Left lobe of liver (tissue), 2 donors: ENCODE results near the gene DMRTC2. TPM values are rescaled to one million over a fixed set of nuclear protein-coding genes. Genes with fewer than 3 reads are reported as not detected.

Experiments
- ATAC-seq: fragments of 200-7000 bp; cut with Tn5 transposase; one replicate; pipeline ENCODE4 v1.9.1; 2020; ENCODE audit warnings: mild to moderate bottlenecking, moderate library complexity
- DNase-seq: peaks from one replicate; pipeline ENCODE4 v3.0.0-alpha.2; 2020; ENCODE audit warnings: low spot score
- total RNA-seq: library from RNA; stranded (reverse); gene quantifications from one replicate; pipeline ENCODE4 v1.2.1, GENCODE V29; 2021
- donor health status: DM: no; HTN: no; CAD: no; lungs with moderate emphysema.
- donor health status: DM: no; HTN: yes; CAD: no.

The DMRTC2 gene
- not detected for total RNA-seq

DNA sequence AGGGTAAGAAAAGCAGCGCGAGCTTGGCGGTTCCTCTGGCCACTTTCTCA, at the start of gene DMRTC2:
Gene DMRTC2 (plus strand): TSS at position 42 of the 50 bp plus-strand sequence. CDS start 2,387 bp downstream, outside the sequence.
- no peak for DNase-seq

DNA sequence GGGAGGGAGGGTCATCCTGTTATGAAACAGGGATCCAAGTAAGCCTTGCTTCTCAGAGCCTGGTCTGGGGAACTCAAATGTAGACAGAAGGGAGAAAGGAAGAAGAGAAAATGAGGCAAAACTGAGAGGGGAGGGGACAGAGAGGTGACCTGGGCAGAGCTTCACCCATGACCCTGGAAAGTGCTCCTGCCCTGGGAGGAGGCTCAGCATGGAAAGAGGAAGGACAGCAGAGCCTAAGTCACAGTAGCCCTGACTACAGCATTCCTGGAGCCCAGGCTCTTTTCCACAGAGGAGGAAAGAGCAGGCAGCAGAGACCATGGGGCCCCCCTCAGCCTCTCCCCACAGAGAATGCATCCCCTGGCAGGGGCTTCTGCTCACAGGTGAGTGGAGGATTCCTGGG, 48.5 kb upstream of the DMRTC2 start, which contains the start of gene CEACAM3:
Gene CEACAM3 (plus strand): TSS at position 226 of the 400 bp plus-strand sequence. CDS start 91 bp downstream, at position 317.
- DNase-seq (no peak), ATAC-seq (peak; percentile 27)

More for the DNA sequence above, at the start of gene DMRTC2:
- ATAC-seq, result no peak

DNA sequence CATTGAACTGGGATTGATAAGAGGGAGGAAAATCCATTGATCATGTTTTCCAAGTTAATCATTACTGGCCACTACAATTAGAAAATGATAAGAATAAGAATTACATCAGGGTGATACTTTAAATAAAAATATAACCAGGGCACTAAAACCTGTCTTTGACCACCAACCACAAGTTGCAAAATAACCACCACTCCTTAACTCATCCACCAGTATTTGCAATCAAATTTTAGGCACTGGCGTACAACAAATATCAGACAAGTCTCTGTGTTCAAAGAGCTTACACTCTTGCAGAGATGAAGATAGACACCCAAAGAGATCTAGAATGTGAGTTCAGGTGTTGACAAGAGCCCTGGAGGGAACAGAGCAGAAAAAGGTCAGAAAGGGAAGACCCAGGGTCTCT, 47.9 kb upstream of the DMRTC2 start:
- ATAC-seq (no peak), DNase-seq (no peak)

DNA sequence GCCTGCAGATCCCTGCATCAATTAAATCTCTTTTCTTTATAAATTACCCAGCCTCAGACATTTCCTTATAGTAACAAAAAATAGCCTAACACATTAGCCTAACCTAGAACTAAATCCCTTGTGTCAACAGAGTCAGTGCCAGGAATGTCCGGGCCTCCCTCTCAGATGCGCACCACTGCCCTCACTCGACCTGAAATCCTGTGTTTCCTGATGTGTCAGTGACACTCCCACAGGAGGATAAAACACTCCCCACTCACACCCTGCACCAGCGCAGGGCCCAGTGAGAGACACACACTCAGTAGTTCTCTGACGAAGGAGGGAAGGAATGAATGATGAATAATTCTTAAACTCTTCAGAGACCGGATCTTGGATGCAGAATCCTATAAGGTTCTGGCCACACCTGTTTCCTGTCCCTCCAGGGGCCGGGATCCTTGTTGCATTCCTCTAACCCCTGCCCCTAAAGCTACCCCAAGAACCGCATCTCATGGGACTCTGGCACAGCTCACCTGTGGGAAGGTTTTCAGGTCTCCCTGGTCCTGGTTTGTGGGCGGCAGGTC, 45.3 kb upstream of the DMRTC2 start:
- ATAC-seq (no peak), DNase-seq (no peak)

DNA sequence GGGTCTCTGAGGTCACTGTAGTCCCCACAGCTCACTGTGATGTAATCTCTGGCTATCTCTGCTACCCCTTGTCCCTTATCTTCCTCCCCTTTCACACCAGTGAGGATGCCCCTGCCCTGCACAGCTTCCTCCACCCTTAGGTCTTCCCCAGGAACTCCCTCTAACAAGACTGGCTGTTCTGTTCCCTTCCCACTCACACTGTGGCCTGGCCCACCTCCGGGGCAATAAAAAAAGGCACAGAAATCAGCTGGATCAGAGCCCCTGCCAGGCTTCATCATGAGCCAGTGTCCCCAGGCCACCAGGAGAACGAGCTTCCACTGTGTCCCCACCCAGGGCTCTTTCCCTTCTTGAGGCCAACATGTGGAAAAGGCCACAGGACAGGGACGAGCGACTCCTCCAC, 43.8 kb upstream of the DMRTC2 start:
- ATAC-seq, result no peak
- no peak for DNase-seq

DNA sequence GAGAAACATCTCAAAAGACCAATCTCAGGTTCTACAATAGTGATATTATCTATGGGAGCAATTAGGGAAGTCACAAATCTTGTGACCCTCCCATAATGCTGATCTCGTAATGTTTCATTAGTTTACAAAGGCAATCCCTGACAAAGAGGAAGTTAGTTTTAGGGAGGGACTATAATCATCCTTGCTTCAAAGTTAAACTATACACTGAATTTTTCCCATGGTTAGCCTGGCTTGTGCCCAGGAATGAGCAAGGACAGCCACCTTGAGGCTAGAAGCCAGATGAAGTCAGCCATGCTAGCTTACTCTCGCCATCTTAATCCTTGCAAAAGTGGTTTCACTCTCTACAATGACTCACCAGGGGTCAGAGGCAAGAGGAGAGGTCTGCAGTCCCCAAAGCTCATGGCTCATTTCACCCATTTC, 43.0 kb upstream of the DMRTC2 start:
- ATAC-seq (no peak), DNase-seq (no peak)

DNA sequence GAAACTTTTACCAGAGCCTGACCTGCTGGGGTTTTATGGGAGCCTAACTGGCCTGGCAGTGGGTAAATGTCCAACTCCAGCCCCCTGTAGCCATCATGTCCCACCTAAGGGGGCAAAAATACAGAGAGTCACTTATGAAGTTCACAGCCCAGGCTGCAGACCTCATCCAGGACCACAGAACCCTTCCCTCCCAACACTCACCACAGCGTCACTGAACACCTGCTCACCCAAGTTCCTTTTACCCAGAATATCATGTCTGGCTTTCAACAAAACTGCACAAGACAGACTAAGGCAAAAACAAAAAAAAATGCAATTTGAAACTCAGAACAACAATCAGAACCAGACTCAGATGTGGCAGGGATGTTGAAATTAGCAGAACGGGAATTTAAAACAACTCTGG, 42.1 kb upstream of the DMRTC2 start:
- ATAC-seq, result no peak
- DNase-seq, result no peak

DNA sequence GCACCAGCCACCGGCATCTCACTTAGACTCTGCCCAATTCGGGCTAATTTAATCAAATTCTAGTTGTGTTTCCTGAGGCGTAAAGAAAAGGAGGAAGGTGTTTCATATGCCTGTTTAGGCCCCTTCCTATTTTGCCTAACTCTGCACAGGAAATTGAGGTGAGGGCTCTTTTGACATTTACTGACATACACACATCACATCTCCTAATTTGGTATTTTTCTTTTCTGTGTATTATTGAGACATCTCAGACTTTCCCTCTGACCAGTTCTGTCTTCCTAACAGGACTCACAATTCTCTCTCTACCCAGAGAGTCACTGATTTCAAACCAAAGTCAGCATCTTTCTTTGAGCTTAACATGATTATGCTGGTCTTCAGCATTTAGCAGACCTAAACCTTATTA, 40.5 kb upstream of the DMRTC2 start:
- DNase-seq (no peak), ATAC-seq (no peak)

DNA sequence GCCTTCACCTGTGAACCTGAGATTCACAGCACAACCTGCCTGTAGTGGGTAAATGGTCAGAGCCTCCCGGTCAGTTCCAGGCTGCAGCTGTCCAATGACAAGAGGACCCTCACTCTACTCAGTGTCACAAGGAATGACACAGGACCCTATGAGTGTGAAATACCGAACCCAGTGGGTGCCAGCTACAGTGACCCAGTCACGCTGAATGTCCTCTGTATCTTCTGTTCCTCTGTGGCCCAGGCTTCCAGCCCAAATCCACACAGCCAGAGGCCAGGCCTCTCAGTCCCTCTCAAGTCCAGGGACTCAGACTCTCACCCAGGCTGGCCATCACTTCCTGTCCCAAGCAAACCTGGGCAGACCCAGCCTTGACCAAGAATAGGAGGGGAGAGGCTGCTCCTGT, 37.7 kb upstream of the DMRTC2 start:
- DNase-seq (no peak), ATAC-seq (no peak)

DNA sequence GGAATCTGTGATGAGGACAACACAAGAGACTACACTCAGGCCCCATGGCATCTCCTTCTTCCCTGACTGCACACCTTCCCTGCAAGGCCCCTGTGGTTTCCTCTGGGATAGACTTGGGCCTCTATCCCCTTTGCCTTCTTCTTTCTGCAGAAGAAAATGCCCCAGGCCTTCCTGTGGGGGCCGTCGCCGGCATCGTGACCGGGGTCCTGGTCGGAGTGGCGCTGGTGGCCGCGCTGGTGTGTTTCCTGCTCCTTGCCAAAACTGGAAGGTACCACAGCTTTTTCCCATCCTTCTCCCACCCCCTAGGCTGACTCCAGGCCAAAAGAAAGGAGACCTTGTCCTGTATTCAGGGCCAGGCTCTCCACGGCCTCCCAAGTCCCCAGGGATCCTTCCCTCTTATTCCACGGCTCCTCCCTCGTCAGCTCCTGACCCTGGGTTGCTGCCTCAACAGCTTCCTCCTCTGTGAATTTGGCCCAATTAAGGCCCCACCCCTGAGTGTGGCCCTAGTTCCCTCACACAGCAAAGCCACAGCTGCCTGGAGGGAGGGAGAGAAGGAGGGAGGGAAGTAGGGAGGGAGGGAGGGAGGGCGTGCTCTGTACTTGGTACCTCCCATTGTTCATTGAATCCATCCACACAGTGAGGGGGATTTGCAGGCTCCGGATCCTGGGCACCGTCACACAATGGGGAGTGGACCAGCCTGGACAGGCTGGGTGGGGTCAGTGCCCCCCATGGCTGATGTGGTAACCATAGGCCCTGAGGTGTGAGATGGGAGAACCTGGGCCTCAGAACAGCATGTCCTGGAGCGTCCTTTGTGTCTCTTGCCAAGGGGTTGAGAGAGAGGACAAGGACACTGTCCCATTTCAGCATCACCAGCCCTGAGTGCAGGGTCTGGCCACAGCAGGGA, 35.9 kb upstream of the DMRTC2 start:
- no peak for DNase-seq

DNA sequence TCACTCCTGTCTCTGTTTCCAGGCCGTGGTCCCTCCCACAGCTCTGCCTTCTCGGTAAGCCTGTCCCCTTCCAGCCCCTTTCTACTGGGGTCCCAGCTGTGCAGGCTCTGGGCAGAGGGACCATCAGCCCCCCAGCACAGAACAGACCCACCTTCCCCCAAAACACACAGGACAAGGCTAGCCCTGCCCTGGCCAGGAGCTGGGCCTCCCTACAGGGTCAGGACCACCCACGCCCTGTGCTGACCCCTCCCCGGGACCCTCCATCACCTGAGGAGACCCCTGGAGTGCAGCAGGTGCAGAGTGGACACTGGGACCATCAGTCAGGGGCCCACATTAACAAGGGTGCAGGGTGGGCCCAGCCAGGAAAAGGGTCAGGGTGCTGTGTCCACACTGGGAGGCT, 34.5 kb upstream of the DMRTC2 start:
- DNase-seq, result no peak
- no peak for ATAC-seq

More for the DNA sequence above, 35.9 kb upstream of the DMRTC2 start:
- peak; percentile 45 for ATAC-seq

DNA sequence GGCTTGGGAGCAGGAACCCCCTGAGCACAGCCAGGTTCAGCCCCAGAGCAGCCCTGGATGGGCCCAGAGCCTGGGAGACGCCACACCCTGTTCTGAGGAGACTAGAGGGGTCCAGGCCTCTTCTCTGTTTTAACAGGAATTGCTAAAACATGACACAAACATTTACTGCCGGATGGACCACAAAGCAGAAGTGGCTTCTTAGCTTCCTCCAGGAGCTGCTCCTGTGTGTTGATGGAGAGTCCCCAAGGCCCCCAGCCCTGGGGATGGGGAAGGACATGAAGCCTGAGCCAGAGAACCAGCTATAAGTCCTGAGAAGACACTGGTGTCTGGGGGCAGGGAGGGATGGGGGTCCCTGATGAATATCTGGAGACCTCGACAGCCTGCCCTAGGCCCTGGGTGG, 33.8 kb upstream of the DMRTC2 start:
- ATAC-seq (peak; percentile 52), DNase-seq (no peak)

DNA sequence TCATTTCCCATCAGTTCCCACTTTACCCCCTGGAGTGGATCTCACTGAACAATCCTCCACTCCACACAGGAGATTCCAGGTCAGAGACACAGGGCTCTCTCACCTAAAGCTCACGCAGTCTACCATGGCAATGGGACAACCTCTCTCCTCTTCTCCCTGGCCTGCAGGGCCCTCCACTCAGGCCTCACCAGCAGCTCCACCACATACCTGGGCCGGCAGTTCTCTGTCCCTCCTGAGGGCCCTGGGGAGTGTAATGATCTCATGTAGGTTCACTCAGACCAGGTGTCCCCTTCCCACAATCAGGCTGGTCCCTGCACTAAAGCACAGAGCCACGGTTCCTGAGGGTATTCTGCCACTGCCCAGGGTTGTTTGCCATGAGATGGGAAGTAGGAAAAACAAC, 32.9 kb upstream of the DMRTC2 start:
- ATAC-seq (no peak), DNase-seq (no peak)

DNA sequence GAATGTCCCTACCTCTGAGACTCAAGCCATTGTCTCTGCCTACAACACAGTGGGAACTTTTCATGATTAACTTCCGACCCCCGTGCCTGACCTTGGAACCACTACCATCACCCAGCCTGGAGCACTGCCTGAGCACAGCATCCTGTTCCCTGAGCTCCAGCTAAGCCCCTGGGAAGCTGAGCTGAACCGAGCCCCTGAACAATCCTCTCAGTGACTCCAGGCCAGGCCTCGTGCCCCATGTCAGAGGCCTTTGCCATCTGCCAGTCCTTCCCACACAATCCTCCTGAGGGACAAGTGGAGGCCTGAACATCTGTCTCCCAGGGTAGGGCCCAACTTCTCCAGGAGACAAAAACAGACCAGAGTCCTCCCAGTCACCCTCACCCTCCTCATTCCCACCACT, 30.9 kb upstream of the DMRTC2 start:
- DNase-seq, result no peak
- no peak for ATAC-seq

DNA sequence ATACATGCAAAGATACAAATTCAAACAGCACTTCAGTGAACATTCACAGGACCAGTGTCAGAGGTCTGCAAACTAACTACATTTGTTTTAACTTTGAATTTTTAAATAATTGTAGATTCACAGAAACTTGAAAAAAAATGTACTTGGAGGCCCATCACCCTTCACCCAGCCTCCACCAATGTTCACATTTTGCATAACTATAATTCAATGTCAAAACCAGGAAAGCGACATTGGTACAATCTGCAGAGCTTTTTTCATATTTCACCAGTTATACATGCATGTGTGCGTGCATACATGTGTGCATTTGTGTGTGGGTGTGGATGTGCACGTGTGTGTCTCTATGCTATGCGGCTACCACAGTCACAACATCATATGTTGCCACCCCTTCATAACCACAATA, 29.5 kb upstream of the DMRTC2 start:
- ATAC-seq (no peak), DNase-seq (no peak)

DNA sequence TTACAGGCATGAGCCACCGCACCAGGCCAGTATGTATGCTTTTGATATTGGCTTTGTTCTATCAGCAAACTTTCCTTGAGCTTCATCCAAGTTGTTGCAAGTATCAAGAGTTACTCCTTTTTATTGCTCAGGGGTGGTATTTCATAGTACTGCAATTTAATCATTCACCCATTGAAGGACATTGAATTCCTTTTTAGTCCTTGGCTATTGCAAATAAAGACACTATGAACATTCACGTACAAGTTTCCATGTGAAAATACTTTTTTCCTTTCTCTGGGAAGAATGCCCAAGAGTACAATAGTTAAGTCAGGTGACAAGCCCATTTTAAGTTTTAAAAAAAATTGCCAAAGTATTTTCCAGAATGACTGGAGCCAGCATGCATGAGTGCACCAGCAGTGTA, 28.1 kb upstream of the DMRTC2 start:
- ATAC-seq, result no peak
- no peak for DNase-seq

DNA sequence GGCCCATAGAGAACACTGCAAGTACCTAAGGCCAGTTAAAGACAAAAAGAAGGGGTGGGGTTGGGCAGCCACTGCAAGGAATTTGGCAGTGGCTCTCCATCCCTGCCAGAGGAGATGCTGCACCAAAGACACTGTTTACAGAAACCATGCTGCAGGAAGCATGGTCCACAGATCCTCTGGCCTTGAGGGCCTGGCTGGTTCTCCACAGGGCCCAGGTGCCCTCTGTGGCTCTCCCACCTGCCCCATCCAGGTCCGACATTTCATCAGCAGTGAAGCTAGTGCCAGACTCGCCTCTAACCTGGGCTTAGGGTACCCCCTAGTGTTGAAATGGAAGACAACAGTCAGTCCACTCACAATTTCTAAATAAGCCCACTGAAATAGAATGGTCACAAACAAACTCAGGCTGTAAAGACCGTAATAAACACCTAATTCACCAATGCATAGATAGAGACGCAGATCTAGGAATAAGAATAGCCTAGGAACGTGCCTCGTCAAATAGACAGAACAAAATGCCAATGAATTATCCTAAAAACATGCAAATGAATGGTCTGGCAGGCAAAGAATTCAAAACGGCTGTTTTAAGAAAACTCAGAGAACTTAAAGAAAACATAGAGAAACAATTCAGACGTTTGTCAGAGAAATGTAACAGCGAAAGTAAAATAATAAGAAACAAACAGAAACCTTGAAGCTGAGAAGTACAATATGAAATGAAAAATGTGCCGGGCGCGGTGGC, 23.7 kb upstream of the DMRTC2 start:
- ATAC-seq (peak; percentile 89), DNase-seq (no peak)

DNA sequence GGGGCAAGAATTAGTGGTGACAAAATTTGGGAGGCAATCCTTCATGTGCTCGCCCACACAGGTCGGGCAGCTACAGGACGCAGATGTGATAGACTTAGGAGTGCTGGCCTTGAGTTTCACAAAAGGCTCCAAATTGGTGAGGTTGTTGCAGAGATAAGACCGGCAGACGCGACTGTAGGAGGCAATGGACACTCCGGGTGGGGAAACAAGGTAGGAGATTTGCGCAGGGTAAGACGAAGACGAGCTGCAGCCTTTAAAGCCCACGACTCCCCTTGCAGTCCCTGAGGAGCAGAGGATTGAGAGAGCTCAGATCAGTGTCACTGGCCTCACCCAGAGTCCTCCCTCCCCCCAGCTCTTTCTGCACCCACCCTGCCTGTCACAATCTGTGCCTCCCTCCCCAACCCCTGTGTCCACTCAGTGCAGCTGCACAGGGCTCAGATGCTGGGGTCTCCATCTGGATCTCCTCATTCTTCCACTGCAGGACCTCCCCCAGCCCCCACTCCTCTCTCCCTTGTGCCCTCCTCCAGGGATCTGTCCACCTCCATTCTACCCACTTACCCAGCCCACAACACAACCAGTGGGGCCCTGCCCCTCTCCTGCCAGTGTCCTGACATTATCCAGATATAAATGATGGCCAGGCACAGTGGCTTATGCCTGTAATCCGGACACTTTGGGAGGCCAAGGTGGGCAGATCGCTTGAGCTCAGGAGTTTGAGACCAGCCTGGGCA, 6.7 kb upstream of the DMRTC2 start:
- no peak for DNase-seq
- ATAC-seq, result no peak

DNA sequence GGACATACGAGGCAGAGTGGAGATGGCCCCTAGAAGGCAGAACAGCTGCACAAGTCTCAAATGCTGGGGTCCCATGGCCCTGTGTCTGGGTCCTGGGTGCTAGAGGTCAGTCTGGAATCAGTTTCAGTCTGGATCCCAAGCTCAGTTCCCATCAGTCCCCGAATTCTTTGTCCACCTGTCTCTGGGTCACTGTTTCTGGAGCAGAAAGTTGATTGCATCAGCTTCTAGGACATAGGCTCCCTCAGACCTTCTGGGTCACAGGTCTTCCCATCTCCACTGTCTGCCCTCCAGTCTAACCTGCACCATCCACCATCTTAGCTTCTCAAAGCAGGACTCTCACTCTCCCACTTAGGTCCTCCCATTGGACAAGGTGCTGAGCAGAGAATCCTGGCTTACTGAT, 5.6 kb upstream of the DMRTC2 start:
- ATAC-seq, result no peak

DNA sequence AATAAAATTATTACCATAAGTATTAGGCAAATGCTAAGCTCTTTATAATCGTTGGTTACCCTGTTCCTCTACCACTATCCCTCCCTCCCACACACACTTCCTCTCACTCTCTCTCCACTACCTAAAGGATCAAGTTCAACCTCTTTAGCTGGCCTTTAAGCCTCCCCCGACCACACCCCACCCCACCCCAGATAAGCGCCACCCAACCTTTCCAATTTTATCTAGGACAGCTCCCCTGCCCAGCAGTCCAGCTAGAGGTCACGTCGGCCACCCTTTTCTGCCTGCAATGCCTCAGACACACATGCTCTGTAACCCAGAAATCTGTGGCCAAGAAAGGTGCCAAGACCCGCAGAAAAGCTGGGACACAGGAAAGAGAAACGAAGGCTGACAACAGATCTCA, 1.5 kb upstream of the DMRTC2 start:
- ATAC-seq (no peak), DNase-seq (no peak)

More for the DNA sequence above, 5.6 kb upstream of the DMRTC2 start:
- no peak for DNase-seq

DNA sequence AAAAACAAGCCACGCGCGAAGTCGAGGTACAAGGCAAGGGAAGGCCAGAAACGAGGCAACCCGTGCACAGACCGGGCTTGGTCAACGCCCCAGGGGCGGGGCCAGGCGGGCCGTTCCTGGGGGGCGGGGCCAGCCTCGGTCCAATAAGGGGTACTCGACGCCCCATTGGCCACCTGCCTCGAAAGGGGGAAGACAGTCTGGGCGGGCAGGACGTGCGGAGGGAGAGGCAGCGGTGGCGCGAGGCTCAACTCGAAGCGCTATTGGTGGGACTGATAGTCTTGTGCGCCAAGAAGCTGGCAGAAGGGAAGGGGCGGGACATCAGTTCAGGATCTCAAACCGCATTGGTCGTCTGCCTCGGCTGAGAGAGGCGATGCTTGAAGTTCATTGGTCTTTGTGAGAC, 241 bp upstream of the DMRTC2 start, which contains the start of gene LYPD4:
Gene LYPD4 (minus strand): TSS at position 83 of the 400 bp plus-strand sequence. CDS start 5,398 bp downstream, outside the sequence.
- DNase-seq, result no peak

More for the DNA sequence above, 241 bp upstream of the DMRTC2 start, which contains the start of gene LYPD4:
- ATAC-seq, result no peak
